Fibroblast of lung (primary cell): Measurements from ENCODE around the gene WWC2.

Experiments
- CTCF ChIP-seq, 2 donors: IDR thresholded peaks in 1 of 2; conservative IDR thresholded peaks in 1 of 2; 1 replicate in 1 of 2; 2 replicates in 1 of 2; pipeline ENCODE4 v1.5.1; 2011 to 2012; ENCODE audit warnings: low read length in 2 of 2, control low read depth in 1 of 2, inconsistent platforms in 1 of 2, low read depth in 1 of 2, mild to moderate bottlenecking in 1 of 2
- EZH2 ChIP-seq: IDR thresholded peaks from 2 replicates; pipeline ENCODE4 v1.5.1; 2012; ENCODE audit warnings: low read length, control low read depth, mild to moderate bottlenecking; ENCODE audit errors: missing control alignments

- TF ChIP-seq CTCF (conservative IDR thresholded peaks at IDR 0.05 in 1 of 2, IDR thresholded peaks at IDR 0.05 in 1 of 2; ENCODE audit: low read depth in 1 of 2, low read length in 2 of 2) (no peak), EZH2 (no peak)
Observed at GRCh38 chr4:183081116-183081469, 18.0 kb upstream of the WWC2 start.
